HEK293 (cell line): Measurements from ENCODE around the gene FUT1.

ENCODE experiments used
- CTCF ChIA-PET: fragments of 350-600 bp; formaldehyde crosslinking; extraction: SDS; loops from one replicate; lab custom pipeline; 2021; ENCODE audit warnings: antibody characterized with exemption; lab: Yijun Ruan, JAX
- POLR2A ChIA-PET: fragments of 300-600 bp; formaldehyde crosslinking; extraction: SDS; loops from one replicate; lab custom pipeline; 2020; ENCODE audit warnings: antibody characterized with exemption, inconsistent platforms; lab: Yijun Ruan, JAX
- H3K27ac ChIP-seq: fragments of 200-500 bp; sonication (Bioruptor generic); 2 replicates; pipeline ENCODE4 v1.5.1; 2014; ENCODE audit warnings: low read depth, low read length, control low read depth, inconsistent platforms; ENCODE audit errors: extremely low read depth
- H3K36me3 ChIP-seq, 2 experiments: fragments of 200-500 bp in 1 of 2; sonication (Bioruptor generic) in 1 of 2; 1 replicate in 1 of 2; 2 replicates in 1 of 2; pipeline ENCODE4 v1.5.1; 2014 to 2017; ENCODE audit warnings: inconsistent platforms in 2 of 2, low read length in 2 of 2; ENCODE audit not compliant: control insufficient read depth in 2 of 2, insufficient read depth in 1 of 2
- H3K4me1 ChIP-seq: fragments of 200-500 bp; sonication (Bioruptor generic); 2 replicates; pipeline ENCODE4 v1.5.1; 2014; ENCODE audit warnings: mild to moderate bottlenecking, low read length, inconsistent platforms; ENCODE audit not compliant: control insufficient read depth, insufficient read depth
- H3K4me3 ChIP-seq: 2 replicates; pipeline ENCODE4 v1.5.1; 2011; ENCODE audit warnings: low read depth, mild to moderate bottlenecking, control low read depth, low read length, moderate library complexity
- H3K9me3 ChIP-seq: fragments of 200-500 bp; sonication (Bioruptor generic); 2 replicates; pipeline ENCODE4 v1.5.1; 2014; ENCODE audit warnings: low read depth, low read length, inconsistent platforms; ENCODE audit not compliant: control insufficient read depth, insufficient read depth
- HOXC10 ChIP-seq: sonication (generic); formaldehyde crosslinking; IDR thresholded peaks from 2 replicates; pipeline ENCODE4 v1.8.1; 2023; ENCODE audit warnings: mild to moderate bottlenecking, missing genetic modification reagents
- IKZF3 ChIP-seq: fragments of 450-650 bp; IDR thresholded peaks from 2 replicates; pipeline ENCODE4 v1.5.0; 2018; ENCODE audit warnings: missing biosample characterization, mild to moderate bottlenecking, missing genetic modification characterization, moderate library complexity
- KLF17 ChIP-seq: fragments of 450-650 bp; formaldehyde crosslinking; IDR thresholded peaks from 2 replicates; pipeline ENCODE4 v1.5.1; 2016; ENCODE audit warnings: missing biosample characterization, missing genetic modification characterization
- PBX3 ChIP-seq: sonication (generic); formaldehyde crosslinking; IDR thresholded peaks from 2 replicates; pipeline ENCODE4 v1.8.1; 2022; ENCODE audit warnings: mild to moderate bottlenecking, moderate library complexity, missing genetic modification reagents
- SCRT1 ChIP-seq: fragments of 450-650 bp; formaldehyde crosslinking; IDR thresholded peaks from 2 replicates; pipeline ENCODE4 v1.5.1; 2016; ENCODE audit warnings: missing biosample characterization, missing genetic modification characterization, borderline replicate concordance
- TRIM28 ChIP-seq: IDR thresholded peaks from 2 replicates; pipeline ENCODE4 v1.6.1; 2011; ENCODE audit warnings: low read length, control low read depth, borderline replicate concordance
- ZNF10 ChIP-seq: fragments of 450-650 bp; formaldehyde crosslinking; IDR thresholded peaks from 2 replicates; pipeline ENCODE4 v1.5.1; 2017; ENCODE audit warnings: missing biosample characterization, missing genetic modification characterization
- ZNF114 ChIP-seq: fragments of 450-650 bp; formaldehyde crosslinking; IDR thresholded peaks from 2 replicates; pipeline ENCODE4 v1.5.0; 2017; ENCODE audit warnings: missing biosample characterization, missing genetic modification characterization
- ZNF16 ChIP-seq: fragments of 450-650 bp; formaldehyde crosslinking; IDR thresholded peaks from 2 replicates; pipeline ENCODE4 v1.5.1; 2016; ENCODE audit warnings: low read depth, missing biosample characterization, missing genetic modification characterization
- ZNF248 ChIP-seq: fragments of 450-650 bp; formaldehyde crosslinking; IDR thresholded peaks from 2 replicates; pipeline ENCODE4 v1.5.1; 2017; ENCODE audit warnings: missing biosample characterization, missing genetic modification characterization
- ZNF426 ChIP-seq: fragments of 450-650 bp; formaldehyde crosslinking; IDR thresholded peaks from 2 replicates; pipeline ENCODE4 v1.5.1; 2017; ENCODE audit warnings: missing biosample characterization, missing genetic modification characterization, mild to moderate bottlenecking, inconsistent platforms, moderate library complexity
- ZNF488 ChIP-seq: fragments of 450-650 bp; formaldehyde crosslinking; IDR thresholded peaks from 2 replicates; pipeline ENCODE4 v1.5.1; 2016; ENCODE audit warnings: missing biosample characterization, missing genetic modification characterization
- ZNF549 ChIP-seq: fragments of 450-650 bp; IDR thresholded peaks from 2 replicates; pipeline ENCODE4 v1.5.1; 2018; ENCODE audit warnings: missing biosample characterization, missing genetic modification characterization, mild to moderate bottlenecking, inconsistent platforms, moderate library complexity
- ZSCAN4 ChIP-seq: fragments of 450-650 bp; formaldehyde crosslinking; IDR thresholded peaks from 2 replicates; pipeline ENCODE4 v1.5.1; 2017; ENCODE audit warnings: missing biosample characterization, missing genetic modification characterization
- TF ChIP-seq, protein P1 (sequence below): fragments of 450-650 bp; formaldehyde crosslinking; IDR thresholded peaks from 2 replicates; pipeline ENCODE4 v1.5.1; 2016; ENCODE audit warnings: missing biosample characterization, missing genetic modification characterization
- TF ChIP-seq, protein P2 (sequence below): fragments of 450-650 bp; formaldehyde crosslinking; IDR thresholded peaks from 2 replicates; pipeline ENCODE4 v1.5.1; 2016; ENCODE audit warnings: missing biosample characterization, missing genetic modification characterization
- TF ChIP-seq, protein P3 (sequence below): fragments of 450-650 bp; formaldehyde crosslinking; IDR thresholded peaks from 2 replicates; pipeline ENCODE4 v1.5.1; 2016; ENCODE audit warnings: missing biosample characterization, missing genetic modification characterization
- TF ChIP-seq, protein P4 (sequence below): fragments of 450-650 bp; formaldehyde crosslinking; IDR thresholded peaks from 2 replicates; pipeline ENCODE4 v1.5.0; 2017; ENCODE audit warnings: missing biosample characterization, missing genetic modification characterization, borderline replicate concordance

Gene FUT1

GRCh38 chr19:48731452-48731851 lies 21.0 kb downstream of the FUT1 start:
- Histone ChIP-seq H3K4me3 (no peak overlapping the region), H3K27ac (no peak overlapping the region), H3K4me1 (no peaks in the 10 kb centered on the region), H3K36me3 (no peaks in the 10 kb centered on the region), H3K9me3 (no peaks in the 10 kb centered on the region)
- TF ChIP-seq, protein P1, sequence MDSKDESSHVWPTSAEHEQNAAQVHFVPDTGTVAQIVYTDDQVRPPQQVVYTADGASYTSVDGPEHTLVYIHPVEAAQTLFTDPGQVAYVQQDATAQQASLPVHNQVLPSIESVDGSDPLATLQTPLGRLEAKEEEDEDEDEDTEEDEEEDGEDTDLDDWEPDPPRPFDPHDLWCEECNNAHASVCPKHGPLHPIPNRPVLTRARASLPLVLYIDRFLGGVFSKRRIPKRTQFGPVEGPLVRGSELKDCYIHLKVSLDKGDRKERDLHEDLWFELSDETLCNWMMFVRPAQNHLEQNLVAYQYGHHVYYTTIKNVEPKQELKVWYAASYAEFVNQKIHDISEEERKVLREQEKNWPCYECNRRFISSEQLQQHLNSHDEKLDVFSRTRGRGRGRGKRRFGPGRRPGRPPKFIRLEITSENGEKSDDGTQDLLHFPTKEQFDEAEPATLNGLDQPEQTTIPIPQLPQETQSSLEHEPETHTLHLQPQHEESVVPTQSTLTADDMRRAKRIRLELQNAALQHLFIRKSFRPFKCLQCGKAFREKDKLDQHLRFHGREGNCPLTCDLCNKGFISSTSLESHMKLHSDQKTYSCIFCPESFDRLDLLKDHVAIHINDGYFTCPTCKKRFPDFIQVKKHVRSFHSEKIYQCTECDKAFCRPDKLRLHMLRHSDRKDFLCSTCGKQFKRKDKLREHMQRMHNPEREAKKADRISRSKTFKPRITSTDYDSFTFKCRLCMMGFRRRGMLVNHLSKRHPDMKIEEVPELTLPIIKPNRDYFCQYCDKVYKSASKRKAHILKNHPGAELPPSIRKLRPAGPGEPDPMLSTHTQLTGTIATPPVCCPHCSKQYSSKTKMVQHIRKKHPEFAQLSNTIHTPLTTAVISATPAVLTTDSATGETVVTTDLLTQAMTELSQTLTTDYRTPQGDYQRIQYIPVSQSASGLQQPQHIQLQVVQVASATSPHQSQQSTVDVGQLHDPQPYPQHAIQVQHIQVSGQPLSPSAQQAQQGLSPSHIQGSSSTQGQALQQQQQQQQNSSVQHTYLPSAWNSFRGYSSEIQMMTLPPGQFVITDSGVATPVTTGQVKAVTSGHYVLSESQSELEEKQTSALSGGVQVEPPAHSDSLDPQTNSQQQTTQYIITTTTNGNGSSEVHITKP (tag by site-specific recombination), result peak; percentile 87
- no peak for TF ChIP-seq HOXC10 (CRISPR knock-in tag)
- CTCF ChIA-PET, result no interaction called here
- POLR2A ChIA-PET, result no interaction called here

GRCh38 chr19:48728911-48729664 lies 23.4 kb downstream of the FUT1 start:
- Histone ChIP-seq H3K36me3 (no peaks in the 10 kb centered on the region), H3K4me1 (no peaks in the 10 kb centered on the region; the same call in 1 of the 2 replicates), H3K9me3 (no peaks in the 10 kb centered on the region), H3K4me3 (no peak overlapping the region), H3K27ac (no peak overlapping the region)
- POLR2A ChIA-PET, result interaction anchor here (0.7 kb wide), 1 partner anchor 227 kb away, joined by 5 read pairs; no protein-coding TSS in a partner anchor
- CTCF ChIA-PET, result no interaction called here
- no peak for TF ChIP-seq ZNF10 (tag by site-specific recombination)
- no peak for TF ChIP-seq TRIM28
- TF ChIP-seq ZNF16, result no peak
- no peak for TF ChIP-seq ZSCAN4
- TF ChIP-seq ZNF114 (tag by site-specific recombination), result no peak
- no peak for TF ChIP-seq IKZF3 (tag by site-specific recombination)
- TF ChIP-seq, protein P2, sequence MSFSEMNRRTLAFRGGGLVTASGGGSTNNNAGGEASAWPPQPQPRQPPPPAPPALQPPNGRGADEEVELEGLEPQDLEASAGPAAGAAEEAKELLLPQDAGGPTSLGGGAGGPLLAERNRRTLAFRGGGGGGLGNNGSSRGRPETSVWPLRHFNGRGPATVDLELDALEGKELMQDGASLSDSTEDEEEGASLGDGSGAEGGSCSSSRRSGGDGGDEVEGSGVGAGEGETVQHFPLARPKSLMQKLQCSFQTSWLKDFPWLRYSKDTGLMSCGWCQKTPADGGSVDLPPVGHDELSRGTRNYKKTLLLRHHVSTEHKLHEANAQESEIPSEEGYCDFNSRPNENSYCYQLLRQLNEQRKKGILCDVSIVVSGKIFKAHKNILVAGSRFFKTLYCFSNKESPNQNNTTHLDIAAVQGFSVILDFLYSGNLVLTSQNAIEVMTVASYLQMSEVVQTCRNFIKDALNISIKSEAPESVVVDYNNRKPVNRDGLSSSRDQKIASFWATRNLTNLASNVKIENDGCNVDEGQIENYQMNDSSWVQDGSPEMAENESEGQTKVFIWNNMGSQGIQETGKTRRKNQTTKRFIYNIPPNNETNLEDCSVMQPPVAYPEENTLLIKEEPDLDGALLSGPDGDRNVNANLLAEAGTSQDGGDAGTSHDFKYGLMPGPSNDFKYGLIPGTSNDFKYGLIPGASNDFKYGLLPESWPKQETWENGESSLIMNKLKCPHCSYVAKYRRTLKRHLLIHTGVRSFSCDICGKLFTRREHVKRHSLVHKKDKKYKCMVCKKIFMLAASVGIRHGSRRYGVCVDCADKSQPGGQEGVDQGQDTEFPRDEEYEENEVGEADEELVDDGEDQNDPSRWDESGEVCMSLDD (tag by site-specific recombination), result no peak
- TF ChIP-seq ZNF549, result no peak
- no peak for TF ChIP-seq ZNF248 (tag by site-specific recombination)
- TF ChIP-seq KLF17, result no peak
- TF ChIP-seq PBX3 (CRISPR knock-in tag), result no peak
- no peak for TF ChIP-seq ZNF426 (tag by site-specific recombination)
- TF ChIP-seq SCRT1, result no peak
- TF ChIP-seq, protein P3, sequence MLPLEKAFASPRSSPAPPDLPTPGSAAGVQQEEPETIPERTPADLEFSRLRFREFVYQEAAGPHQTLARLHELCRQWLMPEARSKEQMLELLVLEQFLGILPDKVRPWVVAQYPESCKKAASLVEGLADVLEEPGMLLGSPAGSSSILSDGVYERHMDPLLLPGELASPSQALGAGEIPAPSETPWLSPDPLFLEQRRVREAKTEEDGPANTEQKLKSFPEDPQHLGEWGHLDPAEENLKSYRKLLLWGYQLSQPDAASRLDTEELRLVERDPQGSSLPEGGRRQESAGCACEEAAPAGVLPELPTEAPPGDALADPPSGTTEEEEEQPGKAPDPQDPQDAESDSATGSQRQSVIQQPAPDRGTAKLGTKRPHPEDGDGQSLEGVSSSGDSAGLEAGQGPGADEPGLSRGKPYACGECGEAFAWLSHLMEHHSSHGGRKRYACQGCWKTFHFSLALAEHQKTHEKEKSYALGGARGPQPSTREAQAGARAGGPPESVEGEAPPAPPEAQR (tag by site-specific recombination), result no peak
- no peak for TF ChIP-seq ZNF488 (tag by site-specific recombination)
- TF ChIP-seq, protein P4, sequence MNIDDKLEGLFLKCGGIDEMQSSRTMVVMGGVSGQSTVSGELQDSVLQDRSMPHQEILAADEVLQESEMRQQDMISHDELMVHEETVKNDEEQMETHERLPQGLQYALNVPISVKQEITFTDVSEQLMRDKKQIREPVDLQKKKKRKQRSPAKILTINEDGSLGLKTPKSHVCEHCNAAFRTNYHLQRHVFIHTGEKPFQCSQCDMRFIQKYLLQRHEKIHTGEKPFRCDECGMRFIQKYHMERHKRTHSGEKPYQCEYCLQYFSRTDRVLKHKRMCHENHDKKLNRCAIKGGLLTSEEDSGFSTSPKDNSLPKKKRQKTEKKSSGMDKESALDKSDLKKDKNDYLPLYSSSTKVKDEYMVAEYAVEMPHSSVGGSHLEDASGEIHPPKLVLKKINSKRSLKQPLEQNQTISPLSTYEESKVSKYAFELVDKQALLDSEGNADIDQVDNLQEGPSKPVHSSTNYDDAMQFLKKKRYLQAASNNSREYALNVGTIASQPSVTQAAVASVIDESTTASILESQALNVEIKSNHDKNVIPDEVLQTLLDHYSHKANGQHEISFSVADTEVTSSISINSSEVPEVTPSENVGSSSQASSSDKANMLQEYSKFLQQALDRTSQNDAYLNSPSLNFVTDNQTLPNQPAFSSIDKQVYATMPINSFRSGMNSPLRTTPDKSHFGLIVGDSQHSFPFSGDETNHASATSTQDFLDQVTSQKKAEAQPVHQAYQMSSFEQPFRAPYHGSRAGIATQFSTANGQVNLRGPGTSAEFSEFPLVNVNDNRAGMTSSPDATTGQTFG (tag by site-specific recombination), result no peak
